Upper lobe of right lung (tissue), 1 donor: ENCODE data around the gene IFNL3. TPM values are rescaled to one million over a fixed set of nuclear protein-coding genes. Genes with fewer than 3 reads are reported as not detected.

Source experiments
- ATAC-seq: fragments of 200-7000 bp; cut with Tn5 transposase; one replicate; pipeline ENCODE4 v1.9.1; 2020; ENCODE audit warnings: mild to moderate bottlenecking, moderate library complexity
- DNase-seq: peaks from one replicate; pipeline ENCODE4 v3.0.0-alpha.2; 2020
- H3K27ac ChIP-seq: fragments of 200-600 bp; one replicate; pipeline ENCODE4 v1.8.0; 2022
- H3K27me3 ChIP-seq: fragments of 200-600 bp; one replicate; pipeline ENCODE4 v1.8.0; 2022; ENCODE audit warnings: mild to moderate bottlenecking
- H3K36me3 ChIP-seq: fragments of 200-600 bp; one replicate; pipeline ENCODE4 v1.8.0; 2022
- H3K4me1 ChIP-seq: fragments of 200-600 bp; one replicate; pipeline ENCODE4 v1.8.0; 2022
- H3K4me3 ChIP-seq: fragments of 200-600 bp; one replicate; pipeline ENCODE4 v1.8.0; 2022; ENCODE audit warnings: mild to moderate bottlenecking
- H3K9me3 ChIP-seq: fragments of 200-600 bp; one replicate; pipeline ENCODE4 v1.8.0; 2022
- CTCF ChIP-seq: fragments of 200-600 bp; IDR thresholded peaks from one replicate; pipeline ENCODE4 v1.8.0; 2022; ENCODE audit warnings: antibody characterized with exemption
- intact Hi-C: fragments of 100-400 bp; cut with DNase I; formaldehyde crosslinking; loops from one replicate; pipeline ENCODE4 v1.11.0; 2022
- total RNA-seq: library from RNA; stranded (reverse); fragmentation: NEBNext Ultra II Directional; extraction: Animal tissue kit (Norgen Biotek cat#: 25700); gene quantifications from one replicate; pipeline ENCODE4 v1.2.1, GENCODE V29; 2021
- donor health status: DM: no; HTN: yes; CAD: no; lungs with severe emphysema.

The IFNL3 gene
- total RNA-seq, 1 donor from 2014 or later: not detected

GRCh38 chr19:39212375-39212742, 32.4 kb downstream of the IFNL3 start:
- Histone ChIP-seq H3K27ac (no peak overlapping the region), H3K36me3 (no peaks in the 10 kb centered on the region), H3K9me3 (no peaks in the 10 kb centered on the region), H3K4me1 (no peaks in the 10 kb centered on the region), H3K27me3 (no peaks in the 10 kb centered on the region), H3K4me3 (no peak overlapping the region)
- ATAC-seq: peak; percentile 89
- intact Hi-C loops: no loop called here
- DNase-seq: peak; percentile 72
- peak; percentile 35 for TF ChIP-seq CTCF

GRCh38 chr19:39211731-39212374, 33.0 kb downstream of the IFNL3 start:
- no peak overlapping the region for H3K27ac ChIP-seq
- no peak overlapping the region for H3K4me3 ChIP-seq
- no peak for TF ChIP-seq CTCF
- H3K36me3 ChIP-seq: no peaks in the 10 kb centered on the region
- no peaks in the 10 kb centered on the region for H3K9me3 ChIP-seq
- no peaks in the 10 kb centered on the region for H3K27me3 ChIP-seq
- intact Hi-C loops: no loop called here
- no peak for ATAC-seq
- no peaks in the 10 kb centered on the region for H3K4me1 ChIP-seq
- no peak for DNase-seq

- Histone ChIP-seq H3K27me3 (peaks cover 6% of the 10 kb centered on the region), H3K4me1 (no peaks in the 10 kb centered on the region), H3K4me3 (no peak overlapping the region), H3K27ac (no peak overlapping the region), H3K9me3 (no peaks in the 10 kb centered on the region), H3K36me3 (no peaks in the 10 kb centered on the region)
- DNase-seq (no peak), ATAC-seq (no peak)
- no peak for TF ChIP-seq CTCF
- intact Hi-C loops: no loop called here
Measured at GRCh38 chr19:39209196-39209595, 35.6 kb downstream of the IFNL3 start.

- peaks cover 15% of the 10 kb centered on the region for H3K27me3 ChIP-seq
- DNase-seq (no peak), ATAC-seq (no peak)
- intact Hi-C loops: no loop called here
- H3K36me3 ChIP-seq: no peaks in the 10 kb centered on the region
- no peak overlapping the region for H3K27ac ChIP-seq
- no peak for TF ChIP-seq CTCF
- H3K4me1 ChIP-seq: no peaks in the 10 kb centered on the region
- no peaks in the 10 kb centered on the region for H3K9me3 ChIP-seq
- H3K4me3 ChIP-seq: no peak overlapping the region
Measured at GRCh38 chr19:39208175-39208795, 36.5 kb downstream of the IFNL3 start.

- Histone ChIP-seq H3K4me3 (no peak overlapping the region), H3K27ac (no peak overlapping the region), H3K9me3 (no peaks in the 10 kb centered on the region), H3K27me3 (peaks cover 23% of the 10 kb centered on the region), H3K36me3 (no peaks in the 10 kb centered on the region), H3K4me1 (no peaks in the 10 kb centered on the region)
- no peak for TF ChIP-seq CTCF
- intact Hi-C loops: no loop called here
- ATAC-seq (no peak), DNase-seq (no peak)
Measured at GRCh38 chr19:39207293-39207836, 37.4 kb downstream of the IFNL3 start.
